Activated CD8-positive, alpha-beta memory T cell treated with anti-CD3 and anti-CD28 coated beads for 48 hours (primary cell): Measurements from ENCODE around the gene SYMPK.
"Not testable (repeated sequence)": the region's sequence is repeated elsewhere in the genome, so short reads cannot be mapped to it uniquely, and the experiment has no call there.

Experiments
- DNase-seq, 3 experiments: peaks; one replicate each; pipeline ENCODE4 v3.0.0-alpha.2; 2020; ENCODE audit warnings: low read depth in 2 of 3, low spot score in 2 of 3

Gene SYMPK

DNA sequence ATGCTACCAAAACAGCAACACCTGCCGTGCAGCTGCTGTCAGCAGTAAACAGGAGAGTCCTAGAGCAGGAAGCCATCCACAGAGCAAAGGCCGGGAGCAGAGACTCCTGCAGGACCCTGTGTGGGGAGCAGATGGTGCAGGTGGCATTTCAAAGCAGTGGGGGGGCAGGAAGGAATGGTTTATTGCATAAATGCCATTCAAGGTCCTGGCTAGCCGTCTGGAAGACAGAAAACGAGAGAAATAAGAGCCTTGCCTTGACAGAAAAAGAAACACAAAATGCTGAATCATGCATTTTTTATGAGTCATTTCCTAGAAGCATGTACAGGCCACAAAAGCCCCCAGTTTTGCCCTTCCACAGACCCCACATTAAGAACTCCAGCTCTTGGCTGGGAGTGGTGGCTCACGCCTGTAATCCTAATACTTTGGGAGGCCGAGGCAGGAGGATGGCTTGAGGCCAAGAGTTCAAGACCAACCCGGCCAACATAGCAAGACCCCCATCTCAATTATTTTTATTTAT, 53.2 kb downstream of the SYMPK start:
- DNase-seq = no peak

DNA sequence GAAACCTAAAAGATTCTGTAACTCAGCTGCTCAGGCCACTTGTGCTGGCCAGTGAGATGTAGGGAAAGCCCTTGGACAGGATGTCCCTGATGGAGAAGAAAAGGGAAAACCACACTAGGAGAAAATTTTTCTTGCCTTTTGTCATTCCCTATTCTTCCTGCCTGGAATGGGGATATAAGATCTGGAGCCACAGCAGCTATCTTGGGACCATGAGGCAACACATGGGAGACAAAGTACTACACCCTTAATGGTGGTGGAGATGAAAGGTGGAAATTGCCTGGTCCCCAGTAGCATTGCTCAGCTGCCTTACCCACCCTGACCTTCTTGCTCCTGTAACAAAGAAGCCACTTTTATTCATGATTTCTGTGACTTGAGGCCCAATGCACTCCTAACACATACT, 57.2 kb downstream of the SYMPK start:
- no peak for DNase-seq

DNA sequence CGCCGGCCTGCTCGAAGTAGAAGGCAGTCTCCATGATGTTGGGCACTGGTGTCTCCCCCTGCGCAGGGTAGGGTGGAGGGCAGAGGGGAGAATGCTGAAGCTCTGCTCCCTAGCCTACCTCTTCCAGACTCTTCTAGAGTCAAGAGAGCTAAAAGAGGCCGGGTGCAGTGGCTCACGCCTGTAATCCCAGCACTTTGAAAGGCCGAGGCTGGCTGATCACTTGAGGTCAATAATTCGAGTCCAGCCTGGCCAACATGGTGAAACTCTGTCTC, 58.1 kb downstream of the SYMPK start:
- DNase-seq = no peak

DNA sequence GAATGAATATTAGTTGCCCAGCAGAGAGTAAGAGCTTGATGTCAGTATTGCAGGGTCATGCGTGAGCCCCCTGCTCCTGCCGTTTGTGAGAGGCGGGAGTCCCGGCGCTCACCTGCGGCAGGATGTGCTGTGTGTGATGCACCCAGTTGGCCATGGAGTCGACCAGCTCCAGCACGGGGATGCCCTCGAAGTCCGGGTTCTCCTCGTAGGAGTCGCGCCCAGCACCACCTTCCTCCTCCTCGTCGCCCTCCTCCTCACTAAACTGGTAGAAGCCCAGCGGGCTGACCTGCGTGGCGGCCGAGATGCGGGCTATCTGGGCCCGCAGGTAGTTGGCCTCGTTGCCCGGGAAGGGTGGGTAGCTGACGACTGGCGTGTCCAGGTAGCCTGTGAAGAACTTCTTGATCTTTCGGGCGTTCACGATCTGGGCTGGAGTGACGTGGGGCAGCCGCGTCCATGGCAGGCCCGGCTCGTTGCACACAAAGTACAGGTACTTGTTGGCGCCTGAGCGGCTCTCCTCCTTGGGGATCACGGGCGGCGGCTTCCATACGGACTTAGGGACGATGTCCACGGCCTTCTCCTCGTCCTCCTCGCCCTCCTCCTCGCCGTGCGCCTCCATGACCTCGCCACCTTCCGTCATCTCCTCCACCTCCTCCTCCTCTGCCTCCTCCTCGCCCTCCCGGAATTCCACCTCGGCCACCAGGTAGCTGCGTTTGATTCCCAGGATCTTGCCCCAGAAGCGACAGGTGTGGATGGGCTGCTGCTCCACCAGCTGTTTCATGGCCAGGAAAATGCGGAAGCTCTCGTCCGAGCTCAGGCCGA, 58.6 kb downstream of the SYMPK start:
- DNase-seq = no peak

DNA sequence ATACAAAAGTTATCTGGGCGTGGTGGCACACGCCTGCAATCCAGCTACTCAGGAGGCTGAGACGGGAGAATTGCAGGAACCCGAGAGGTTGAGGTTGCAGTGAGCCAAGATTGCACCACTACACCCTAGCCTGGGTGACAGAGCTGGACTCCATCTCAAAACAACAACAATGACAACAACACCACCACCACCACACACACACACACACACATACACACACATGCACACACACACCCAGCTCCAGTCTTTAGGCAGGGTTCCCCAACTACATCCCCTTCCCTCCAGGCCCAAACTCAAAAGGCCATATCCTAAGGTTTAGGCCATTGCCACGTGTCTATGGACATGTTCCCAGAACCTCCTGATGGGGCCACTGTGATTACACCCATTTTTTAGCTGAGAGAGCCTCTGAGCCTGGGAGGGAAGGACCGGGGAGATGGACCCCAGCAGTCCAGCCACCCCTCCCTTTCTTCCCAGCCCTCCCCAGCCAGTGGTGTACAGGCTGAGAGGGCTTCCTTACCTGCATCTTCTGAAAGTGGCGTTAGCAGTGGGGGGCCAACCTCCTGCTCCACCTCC, 61.3 kb downstream of the SYMPK start:
- DNase-seq = no peak

DNA sequence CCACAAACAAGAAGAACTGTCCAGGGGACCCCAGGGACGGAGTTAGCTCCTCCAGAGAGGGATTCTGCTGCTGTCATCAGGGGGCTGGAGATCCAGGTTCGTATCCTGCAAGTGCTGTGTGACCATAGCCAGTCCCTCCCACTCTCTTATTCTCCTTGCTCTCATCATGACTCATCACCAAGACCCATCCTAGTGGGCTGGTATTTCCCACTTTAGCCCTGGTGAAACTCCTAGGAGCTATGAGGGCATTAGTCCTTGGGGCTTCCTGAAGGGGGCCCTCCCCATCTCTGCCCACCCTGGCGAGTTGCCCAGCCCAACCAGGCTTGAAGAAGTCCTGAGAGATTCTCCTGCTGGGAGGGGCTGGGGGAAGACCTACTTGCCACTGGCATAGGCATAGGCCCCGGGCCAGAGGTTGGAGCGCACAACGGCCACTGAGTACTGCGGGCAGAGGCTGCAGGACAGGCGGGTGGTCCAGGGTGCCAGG, 62.8 kb downstream of the SYMPK start:
- no peak for DNase-seq

DNA sequence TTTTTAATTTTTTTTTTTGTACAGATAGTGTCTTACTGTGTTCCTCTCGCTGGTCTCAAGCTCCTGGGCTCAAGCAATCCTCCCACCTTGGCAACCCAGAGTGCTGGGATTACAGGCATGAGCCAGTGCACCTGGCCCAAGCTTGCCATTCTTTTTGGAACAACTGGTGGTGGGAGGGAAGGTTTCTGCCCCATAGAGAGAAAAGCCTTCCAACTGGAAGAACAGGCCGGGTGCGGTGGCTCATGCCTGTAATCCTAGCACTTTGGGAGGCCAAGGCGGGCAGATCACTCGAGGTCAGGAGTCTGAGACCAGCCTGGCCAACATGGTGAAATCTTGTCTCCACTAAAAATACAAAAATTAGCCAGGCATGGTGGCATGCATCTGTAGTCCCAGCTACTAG, 63.4 kb downstream of the SYMPK start:
- not testable (repeated sequence) for DNase-seq

DNA sequence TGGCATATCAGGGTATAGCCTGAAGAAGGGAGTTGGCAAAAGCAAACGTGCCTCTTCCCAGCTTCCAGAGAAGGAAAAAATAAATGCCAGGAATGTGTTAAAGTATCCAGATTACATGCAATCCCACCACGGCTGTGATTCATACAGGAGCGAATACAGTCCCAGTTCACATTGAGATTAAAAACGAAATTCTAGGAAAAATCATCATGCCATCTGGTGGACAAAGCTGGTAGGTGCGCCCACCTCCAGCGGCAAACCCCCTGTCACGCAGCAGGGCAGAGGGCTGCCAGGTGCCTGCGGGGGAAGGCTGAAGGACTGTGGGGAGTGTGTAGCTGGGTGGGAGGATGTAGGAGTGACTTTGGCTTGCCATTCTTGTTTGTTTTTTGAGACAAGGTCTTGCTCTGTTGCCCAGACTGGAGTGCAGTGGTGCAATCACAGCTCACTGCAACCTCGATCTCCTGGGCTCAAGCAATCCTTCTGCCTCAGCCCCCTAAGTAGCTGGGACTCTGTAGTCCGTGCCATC, 63.9 kb downstream of the SYMPK start:
- DNase-seq = no peak

DNA sequence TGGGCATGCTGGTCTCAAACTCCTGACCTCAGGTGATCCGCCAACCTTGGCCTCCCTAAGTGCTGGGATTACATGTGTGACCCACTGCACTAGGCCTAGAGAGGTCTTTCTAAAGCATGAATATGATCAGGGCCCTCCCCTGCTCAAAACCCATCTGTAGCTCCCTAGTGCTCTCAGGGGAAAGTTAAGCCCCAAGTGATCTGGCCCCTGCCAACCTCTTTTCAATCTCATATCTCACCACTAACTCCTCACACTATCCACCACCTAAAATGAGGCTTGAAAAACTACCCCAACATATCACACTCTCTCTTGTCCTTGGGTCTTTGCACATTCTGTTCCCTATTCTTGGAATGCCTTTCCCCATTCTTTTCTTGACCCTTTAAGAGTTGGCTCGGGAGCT, 68.3 kb downstream of the SYMPK start:
- no peak for DNase-seq

DNA sequence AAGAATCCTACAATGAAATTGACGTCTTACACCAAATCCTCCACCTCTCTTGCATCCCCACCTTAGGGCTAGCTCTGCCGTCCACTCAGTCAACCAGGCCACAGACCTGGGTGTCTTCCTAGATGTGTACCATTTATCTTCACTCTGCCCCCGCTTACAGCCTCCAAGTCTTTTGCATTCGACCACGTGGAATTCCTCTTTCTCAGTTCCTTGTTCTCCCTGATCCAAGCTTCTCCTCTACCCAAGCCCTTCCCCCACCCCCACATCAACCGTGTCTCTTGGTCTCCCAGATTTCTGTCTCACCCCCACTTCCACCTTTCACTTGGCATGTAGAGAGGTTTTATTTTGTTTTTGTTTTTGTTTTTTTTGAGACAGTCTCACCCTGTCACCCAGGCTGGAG, 69.1 kb downstream of the SYMPK start:
- no peak for DNase-seq

DNA sequence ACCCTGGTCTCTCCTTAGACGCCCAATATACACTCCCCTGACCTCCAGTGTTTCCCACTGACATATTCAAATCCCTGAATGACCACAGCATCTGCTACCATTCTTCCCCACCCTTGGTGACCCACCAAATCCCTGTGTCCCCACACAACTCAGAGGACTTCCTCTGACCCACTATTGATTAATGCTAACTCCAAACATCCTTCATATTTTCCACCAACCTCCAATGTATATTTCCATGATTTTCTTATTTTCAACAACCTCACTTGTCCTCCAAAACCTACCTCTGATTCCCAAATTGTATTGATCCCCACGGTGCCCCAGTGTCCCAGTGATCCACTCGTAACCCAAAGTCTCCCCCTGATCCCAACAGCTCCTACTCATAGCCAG, 69.8 kb downstream of the SYMPK start:
- DNase-seq = no peak

DNA sequence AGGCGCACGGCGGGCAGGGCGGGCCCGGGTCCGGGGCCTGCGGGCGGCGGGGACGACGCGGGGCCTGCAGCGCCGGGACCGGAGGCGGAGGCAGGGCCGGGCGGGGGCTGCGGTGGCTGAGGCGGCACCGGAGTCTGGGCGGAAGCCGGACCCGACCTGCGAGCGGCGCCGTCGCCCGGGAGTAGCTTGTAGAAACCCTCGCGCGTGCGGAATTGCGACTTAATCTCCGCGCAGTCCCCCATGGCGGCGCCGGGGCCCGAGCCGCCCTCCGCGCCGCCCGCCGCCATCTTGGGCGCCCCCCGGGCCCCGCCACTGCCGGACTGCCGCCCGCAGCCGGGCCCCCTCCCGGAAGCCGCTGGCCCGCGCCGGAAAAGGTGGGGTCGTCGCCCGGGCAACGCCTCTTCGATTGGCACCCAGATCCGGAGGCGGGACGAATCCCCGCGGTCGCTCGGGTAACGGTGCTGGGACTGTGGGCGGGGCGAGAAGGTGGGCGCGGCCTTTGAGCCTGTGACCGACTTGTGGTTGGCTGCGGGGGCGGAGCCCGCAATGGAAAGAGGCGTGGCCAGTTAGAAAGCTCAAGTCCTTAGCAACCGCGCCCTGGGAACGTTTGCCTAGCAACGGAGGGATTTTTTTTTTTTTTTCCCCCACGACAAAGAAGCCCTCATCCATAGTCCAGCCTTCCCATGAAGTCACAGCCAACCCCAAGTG, 70.3 kb downstream of the SYMPK start, which contains the start of gene DMWD:
Gene DMWD (minus strand): TSS at position 376 of the 708 bp plus-strand sequence. CDS start 89 bp downstream, at position 287.
- peak; percentile 99 for DNase-seq

DNA sequence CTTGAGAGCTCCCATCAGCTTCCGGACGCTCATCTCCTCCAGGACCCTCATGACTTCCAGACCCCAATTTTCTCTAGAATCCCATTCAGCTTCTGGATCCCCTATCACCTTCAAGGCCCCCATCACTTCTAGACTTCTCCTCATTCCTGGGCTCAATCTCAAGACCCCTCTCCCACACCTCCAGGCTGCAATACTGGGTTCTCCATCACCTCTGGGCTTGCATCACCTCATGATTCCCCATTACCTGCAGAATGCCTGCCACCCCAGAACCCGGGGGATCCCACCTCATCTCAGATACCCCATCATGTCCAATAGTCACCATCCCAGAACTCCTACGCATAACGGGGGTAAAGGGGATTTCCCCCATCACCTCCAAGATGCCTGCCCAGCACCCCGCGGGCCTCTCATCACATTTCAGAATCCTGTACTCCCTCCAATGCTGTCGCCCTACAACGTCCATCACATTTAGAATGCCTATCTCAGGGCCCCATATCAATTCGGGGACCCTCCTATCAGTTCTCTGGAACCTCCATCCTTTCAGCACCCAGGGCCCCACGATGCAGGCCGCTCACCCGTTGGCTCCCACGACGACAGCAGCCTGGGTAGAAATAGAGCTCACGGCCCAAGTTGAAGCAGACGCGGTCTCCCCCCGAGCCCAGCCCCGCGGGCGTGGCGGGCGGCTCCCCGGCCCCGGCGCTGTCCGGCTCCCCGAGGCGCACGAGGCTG, 71.0 kb downstream of the SYMPK start:
- no peak for DNase-seq

DNA sequence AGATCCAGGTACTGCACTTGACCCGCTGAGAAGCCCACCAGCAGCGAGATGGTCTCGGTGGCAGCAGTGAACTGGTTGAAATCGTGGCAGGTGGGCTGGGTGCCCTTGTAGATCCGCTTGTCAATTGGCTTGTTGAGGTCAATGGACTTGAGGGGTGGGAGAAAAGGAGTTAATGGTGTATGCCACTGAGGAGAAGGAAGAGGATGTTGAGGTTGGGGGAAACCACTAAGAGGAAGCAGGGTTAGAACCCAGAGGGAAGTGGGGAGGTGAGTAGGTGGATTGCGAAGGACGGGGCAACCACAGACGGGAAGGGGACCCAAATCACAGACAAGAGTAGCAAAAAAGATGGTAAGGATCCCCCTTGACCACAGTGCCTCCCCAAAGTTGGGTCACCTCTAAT, 72.0 kb downstream of the SYMPK start:
- DNase-seq = no peak

DNA sequence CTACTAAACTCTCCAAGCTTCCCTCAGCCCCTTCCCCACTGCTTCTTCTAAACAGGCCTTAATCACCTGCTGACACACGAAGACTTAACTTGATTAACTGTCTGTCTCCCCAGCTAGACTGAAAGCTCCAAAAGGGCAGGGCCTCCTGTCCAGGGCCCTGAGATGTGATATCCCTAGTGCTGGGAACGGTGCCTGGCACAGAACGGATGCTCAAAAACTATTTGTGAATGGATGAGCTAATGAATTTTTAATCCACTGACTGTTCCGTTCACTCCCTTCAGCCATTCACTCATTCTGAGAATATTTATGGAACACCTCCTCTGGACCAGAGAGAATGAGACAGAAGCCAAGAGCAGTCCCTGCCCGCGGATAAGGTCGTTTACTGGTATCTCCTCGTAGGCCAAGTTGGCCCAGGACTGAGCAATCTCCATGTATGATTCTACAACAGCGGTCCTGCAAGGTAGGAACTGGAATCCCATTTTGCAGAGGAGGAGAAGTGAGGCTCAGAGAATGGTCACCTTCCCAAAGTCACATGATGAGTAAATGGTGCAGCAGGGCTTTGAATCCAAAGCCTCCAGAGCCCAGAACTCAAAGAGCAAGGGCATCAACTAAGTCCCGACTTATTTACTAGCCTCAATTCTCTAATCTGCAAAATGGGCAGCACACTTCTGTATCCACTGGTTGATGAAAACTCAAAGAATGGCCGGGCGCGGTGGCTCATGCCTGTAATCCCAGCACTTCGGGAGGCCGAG, 73.7 kb downstream of the SYMPK start:
- no peak for DNase-seq

DNA sequence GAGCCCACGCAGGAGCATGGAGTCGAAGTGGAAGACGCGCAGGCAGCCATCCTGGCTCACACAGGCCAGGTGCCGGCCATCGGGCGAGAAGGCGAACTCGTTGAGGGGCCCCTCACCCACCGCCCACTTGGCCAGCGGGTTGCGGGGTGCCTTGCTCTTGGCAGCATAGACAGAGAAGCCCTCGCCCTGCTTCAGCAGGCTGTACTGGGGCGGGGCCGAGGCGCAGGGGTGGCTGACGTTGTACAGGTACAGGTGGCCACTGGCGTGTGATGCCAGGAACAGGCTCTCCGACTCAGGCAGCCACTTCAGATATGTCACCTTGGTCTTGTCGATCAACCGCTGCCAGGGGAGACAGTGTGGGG, 76.4 kb downstream of the SYMPK start:
- DNase-seq = no peak

DNA sequence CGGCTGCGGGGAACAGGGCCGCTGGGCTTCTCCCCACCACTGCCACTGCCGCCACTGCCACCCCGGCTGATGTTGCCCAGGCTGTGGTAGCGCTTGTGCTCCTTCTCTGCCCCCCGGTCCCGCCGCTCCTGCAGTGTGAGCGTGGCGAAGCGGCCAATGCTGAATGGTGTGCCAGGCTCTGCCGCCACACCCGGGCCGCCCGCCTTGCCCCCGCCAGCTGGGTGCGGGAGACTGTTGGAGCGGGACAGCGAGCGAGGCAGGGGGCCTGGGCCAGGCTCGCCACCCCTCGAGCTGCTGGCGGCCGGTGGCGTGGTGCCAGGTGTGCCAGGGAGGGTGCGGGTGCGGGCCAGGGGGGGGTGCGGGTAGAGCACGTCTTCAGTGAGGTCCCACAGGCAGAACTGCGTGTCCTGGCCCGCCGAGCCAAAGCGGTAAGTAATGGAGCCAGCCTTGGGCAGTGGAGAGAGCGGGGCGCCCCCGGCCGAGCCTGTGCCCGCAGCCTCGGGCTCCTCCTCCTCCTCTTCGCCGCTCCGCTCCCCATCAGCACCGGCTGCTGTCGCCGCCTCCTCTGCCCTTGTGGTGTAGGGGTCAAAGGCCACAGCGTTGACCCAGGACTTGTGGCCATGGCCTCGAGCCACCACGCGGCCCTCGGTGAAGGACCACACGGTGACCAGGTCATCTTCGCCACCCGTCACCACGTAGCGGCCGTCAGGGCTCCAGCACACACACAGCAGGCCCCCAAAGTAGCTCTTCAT, 77.0 kb downstream of the SYMPK start:
- no peak for DNase-seq

DNA sequence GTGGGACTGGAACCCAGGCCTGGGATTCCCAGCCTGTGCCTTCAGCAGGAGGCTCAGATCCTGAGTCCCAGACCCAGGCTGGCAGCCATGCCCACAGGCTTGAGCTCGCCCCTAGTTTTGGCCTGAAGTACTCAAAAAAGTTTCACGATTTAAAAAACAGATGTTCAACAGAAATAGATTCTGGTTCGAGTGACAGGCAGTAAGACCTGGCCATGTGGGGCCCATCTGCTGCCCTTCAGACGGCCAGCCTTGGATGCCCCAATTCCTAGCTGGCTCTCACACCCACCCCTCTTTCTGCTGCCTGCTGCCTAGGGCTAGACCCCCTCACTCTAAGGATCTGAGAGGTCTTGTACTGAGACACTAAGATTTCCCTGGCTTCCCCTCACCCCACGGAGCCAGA, 77.8 kb downstream of the SYMPK start:
- no peak for DNase-seq

DNA sequence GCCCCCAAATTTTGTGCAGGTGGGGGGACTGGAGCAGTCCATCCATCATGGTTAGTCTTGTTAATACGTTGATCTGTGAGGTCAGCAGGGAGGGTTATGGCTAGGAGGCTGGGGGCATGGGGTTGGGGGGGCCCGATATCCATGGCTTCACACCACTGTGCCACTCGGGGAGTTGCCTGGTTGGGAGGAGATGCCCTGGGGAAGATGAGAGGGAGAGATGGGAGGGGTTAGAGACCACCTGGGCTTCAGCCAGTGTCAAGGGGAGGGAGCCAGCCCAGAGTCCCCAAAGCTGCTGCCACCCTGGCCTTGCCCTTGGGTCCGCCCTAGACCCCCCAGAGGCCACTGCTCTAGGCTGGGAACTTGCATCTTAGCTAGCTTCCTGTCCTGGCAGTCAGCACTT, 78.9 kb downstream of the SYMPK start:
- DNase-seq = no peak
